GM23248 (cell line): ENCODE measurements around the gene SIK2. TPM values are rescaled to one million over a fixed set of nuclear protein-coding genes. Genes with fewer than 3 reads are reported as not detected.

ENCODE experiments used
- DNase-seq: peaks from one replicate; pipeline ENCODE4 v3.0.0-alpha.2; 2015
- H2AFZ ChIP-seq: fragments of 200-600 bp; sonication (generic); 2 replicates; pipeline ENCODE4 v1.6.1; 2016; ENCODE audit warnings: antibody characterized with exemption
- H3F3A ChIP-seq: fragments of 200-600 bp; sonication (generic); 2 replicates; pipeline ENCODE4 v1.6.1; 2016; ENCODE audit warnings: mild to moderate bottlenecking, antibody characterized with exemption, mixed run types; ENCODE audit not compliant: insufficient read depth
- H3K27ac ChIP-seq: fragments of 200-600 bp; sonication (generic); 2 replicates; pipeline ENCODE4 v1.5.1; 2016; ENCODE audit warnings: mild to moderate bottlenecking
- H3K27me3 ChIP-seq: fragments of 200-600 bp; sonication (generic); replicated peaks from 2 replicates; pipeline ENCODE4 v1.6.1; 2016; ENCODE audit warnings: mild to moderate bottlenecking; ENCODE audit not compliant: insufficient read depth
- H3K36me3 ChIP-seq: fragments of 200-600 bp; sonication (generic); 2 replicates; pipeline ENCODE4 v1.6.1; 2016; ENCODE audit warnings: low read depth, mild to moderate bottlenecking
- H3K4me1 ChIP-seq: fragments of 200-600 bp; sonication (generic); 2 replicates; pipeline ENCODE4 v1.6.1; 2016; ENCODE audit warnings: mild to moderate bottlenecking; ENCODE audit not compliant: insufficient read depth
- H3K4me2 ChIP-seq: fragments of 200-600 bp; sonication (generic); one replicate; pipeline ENCODE4 v1.6.1; 2016; ENCODE audit warnings: mild to moderate bottlenecking; ENCODE audit not compliant: unreplicated experiment
- H3K4me3 ChIP-seq: fragments of 200-600 bp; sonication (generic); 2 replicates; pipeline ENCODE4 v1.5.1; 2016; ENCODE audit warnings: mild to moderate bottlenecking
- H3K79me2 ChIP-seq: fragments of 200-600 bp; sonication (generic); 2 replicates; pipeline ENCODE4 v1.6.1; 2016; ENCODE audit warnings: mild to moderate bottlenecking; ENCODE audit not compliant: insufficient read depth
- H3K9ac ChIP-seq: fragments of 200-600 bp; sonication (generic); 2 replicates; pipeline ENCODE4 v1.6.1; 2016; ENCODE audit warnings: mild to moderate bottlenecking
- H3K9me2 ChIP-seq: fragments of 200-600 bp; sonication (generic); 2 replicates; pipeline ENCODE4 v1.6.1; 2016; ENCODE audit warnings: mixed run types, mild to moderate bottlenecking, moderate library complexity; ENCODE audit not compliant: insufficient read depth
- H3K9me3 ChIP-seq: fragments of 200-600 bp; sonication (generic); one replicate; pipeline ENCODE4 v1.6.1; 2017; ENCODE audit warnings: low read depth
- H4K20me1 ChIP-seq: fragments of 200-600 bp; sonication (generic); 2 replicates; pipeline ENCODE4 v1.6.0; 2016; ENCODE audit not compliant: insufficient read depth
- EZH2 ChIP-seq: fragments of 200-600 bp; sonication (generic); IDR thresholded peaks from 2 replicates; pipeline ENCODE4 v1.6.1; 2018; ENCODE audit warnings: antibody characterized with exemption, mild to moderate bottlenecking; ENCODE audit not compliant: insufficient read depth, poor library complexity, severe bottlenecking
- EZH2phosphoT487 ChIP-seq: fragments of 200-600 bp; sonication (generic); IDR thresholded peaks from 2 replicates; pipeline ENCODE4 v1.6.1; 2018; ENCODE audit warnings: antibody characterized with exemption, moderate library complexity, mild to moderate bottlenecking, low read depth; ENCODE audit not compliant: insufficient read depth
- WGBS, 2 experiments: methylation state at CpG; one replicate each; pipeline ENCODE4 v1.1.6; 2015 to 2017; ENCODE audit warnings: low lambda C conversion rate in 2 of 2, low coverage in 1 of 2; ENCODE audit errors: missing lambda C conversion rate in 2 of 2; 5-methylcytosine and 5-hydroxymethylcytosine counted together
- in situ Hi-C: fragments of 300-500 bp; cut with MboI; formaldehyde crosslinking; loops from 2 replicates; pipeline ENCODE4 v1.15.0; 2020
- polyA plus RNA-seq: library from polyadenylated mRNA; unstranded; fragments of >200 nt; fragmentation: Nextera tagmentation; extraction: Ambion mirVana; gene quantifications from 2 replicates; pipeline ENCODE4 v1.2.1, GENCODE V29; 2016
- total RNA-seq: library from RNA; depleted of rRNA; stranded (reverse); fragments of >200 nt; shearing (Covaris generic); gene quantifications from 2 replicates; pipeline ENCODE4 v1.2.3, GENCODE V29; 2014

The SIK2 gene
- total and polyA plus RNA-seq, 2 experiments from 2014 or later, result 5.9 to 14.8 TPM

- Histone ChIP-seq H3F3A (peaks cover 2% of the 10 kb centered on the region; the same call in 1 of the 2 replicates), H3K9me3 (no peaks in the 10 kb centered on the region), H3K9me2 (no peaks in the 10 kb centered on the region), H3K9ac (no peak overlapping the region), H3K27ac (no peak overlapping the region), H4K20me1 (no peaks in the 10 kb centered on the region), H2AFZ (no peak overlapping the region), H3K4me3 (no peak overlapping the region), H3K79me2 (peaks cover 75% of the 10 kb centered on the region), H3K4me2 (no peak overlapping the region), H3K4me1 (no peaks in the 10 kb centered on the region), H3K27me3 (no peaks in the 10 kb centered on the region), H3K36me3 (peaks cover 28% of the 10 kb centered on the region)
- in situ Hi-C loops, result no loop called here
- TF ChIP-seq EZH2phosphoT487, result no peak
- TF ChIP-seq EZH2, result no peak
- DNase-seq, result no peak
- whole genome bisulfite sequencing, 2 experiments, result 97 to 100% methylated on average over 4 of the region's 4 CpGs
Observed at GRCh38 chr11:111623527-111624030, 21.3 kb downstream of the SIK2 start.

- no peak for DNase-seq
- Histone ChIP-seq H3K4me2 (no peak overlapping the region), H4K20me1 (no peaks in the 10 kb centered on the region), H3K27me3 (no peaks in the 10 kb centered on the region), H3K4me1 (peaks cover 5% of the 10 kb centered on the region), H3K9me3 (no peaks in the 10 kb centered on the region), H3K36me3 (peaks cover 32% of the 10 kb centered on the region), H3K9me2 (no peaks in the 10 kb centered on the region), H3K79me2 (peaks cover 82% of the 10 kb centered on the region), H2AFZ (no peak overlapping the region), H3K4me3 (no peak overlapping the region), H3F3A (peaks cover 12% of the 10 kb centered on the region), H3K27ac (no peak overlapping the region), H3K9ac (no peak overlapping the region)
- in situ Hi-C loops, result no loop called here
- TF ChIP-seq EZH2phosphoT487 (no peak), EZH2 (no peak)
- 93 to 96% methylated on average over 2 of the region's 2 CpGs for WGBS, 2 experiments
Observed at GRCh38 chr11:111624608-111625007, 22.4 kb downstream of the SIK2 start.

- TF ChIP-seq EZH2, result no peak
- TF ChIP-seq EZH2phosphoT487, result no peak
- no peak for DNase-seq
- H3K4me1 ChIP-seq, result peaks cover 33% of the 10 kb centered on the region
- 46 to 55% methylated on average over 1 of the region's 1 CpG for WGBS, 2 experiments
- H3K9me2 ChIP-seq, result no peaks in the 10 kb centered on the region
- no peak overlapping the region for H3K27ac ChIP-seq
- no peaks in the 10 kb centered on the region for H4K20me1 ChIP-seq
- no peak overlapping the region for H3K4me2 ChIP-seq
- no peak overlapping the region for H3K9ac ChIP-seq
- in situ Hi-C loops, result no loop called here
- H3F3A ChIP-seq, result peaks cover 42% of the 10 kb centered on the region
- no peaks in the 10 kb centered on the region for H3K27me3 ChIP-seq
- H3K9me3 ChIP-seq, result no peaks in the 10 kb centered on the region
- H3K4me3 ChIP-seq, result no peak overlapping the region
- H3K79me2 ChIP-seq, result peaks cover 72% of the 10 kb centered on the region
- no peak overlapping the region for H2AFZ ChIP-seq
- H3K36me3 ChIP-seq, result peaks cover 20% of the 10 kb centered on the region; the same call in 1 of the 2 replicates
Observed at GRCh38 chr11:111627591-111627990, 25.3 kb downstream of the SIK2 start.

- H3K36me3 ChIP-seq, result peaks cover 17% of the 10 kb centered on the region; the same call in 1 of the 2 replicates
- no peaks in the 10 kb centered on the region for H3K9me3 ChIP-seq
- H3K79me2 ChIP-seq, result peaks cover 66% of the 10 kb centered on the region
- no peaks in the 10 kb centered on the region for H3K9me2 ChIP-seq
- H2AFZ ChIP-seq, result no peak overlapping the region
- H4K20me1 ChIP-seq, result no peaks in the 10 kb centered on the region
- H3K27ac ChIP-seq, result no peak overlapping the region
- no peaks in the 10 kb centered on the region for H3K27me3 ChIP-seq
- no peak for DNase-seq
- H3K4me1 ChIP-seq, result peaks cover 51% of the 10 kb centered on the region
- WGBS, 2 experiments, result 84 to 91% methylated on average over 2 of the region's 2 CpGs
- in situ Hi-C loops, result no loop called here
- H3K9ac ChIP-seq, result no peak overlapping the region
- TF ChIP-seq EZH2 (no peak), EZH2phosphoT487 (no peak)
- no peak overlapping the region for H3K4me3 ChIP-seq
- H3K4me2 ChIP-seq, result no peak overlapping the region
- peaks cover 59% of the 10 kb centered on the region for H3F3A ChIP-seq
Observed at GRCh38 chr11:111629499-111629898, 27.2 kb downstream of the SIK2 start.
